Mesenchymal stem cell (in vitro differentiated cells and primary cell): ENCODE results near the gene ATP10A.

Source experiments
- DNase-seq: peaks from one replicate; pipeline ENCODE4 v3.0.0-alpha.2; 2013
- H2AFZ ChIP-seq: one replicate; pipeline ENCODE4 v1.6.1; 2013; ENCODE audit warnings: low read depth, mild to moderate bottlenecking, control low read depth, inconsistent platforms, low read length, moderate library complexity
- H2AK5ac ChIP-seq: 2 replicates; pipeline ENCODE4 v1.6.1; 2013; ENCODE audit warnings: low read length, moderate library complexity, mild to moderate bottlenecking, inconsistent platforms; ENCODE audit not compliant: severe bottlenecking
- H2BK120ac ChIP-seq: one replicate; pipeline ENCODE4 v1.6.1; 2013; ENCODE audit warnings: low read depth, mild to moderate bottlenecking, inconsistent platforms, low read length, moderate library complexity
- H2BK12ac ChIP-seq, 2 experiments: one replicate each; pipeline ENCODE4 v1.6.1; 2013; ENCODE audit warnings: inconsistent platforms in 2 of 2, low read length in 2 of 2, mild to moderate bottlenecking in 2 of 2, moderate library complexity in 2 of 2, control low read depth in 1 of 2
- H2BK15ac ChIP-seq: one replicate; pipeline ENCODE4 v1.6.1; 2013; ENCODE audit warnings: mild to moderate bottlenecking, low read depth, inconsistent platforms; ENCODE audit not compliant: poor library complexity, severe bottlenecking
- H2BK5ac ChIP-seq: 2 replicates; pipeline ENCODE4 v1.6.1; 2013; ENCODE audit warnings: low read depth, mild to moderate bottlenecking, low read length, control low read depth, inconsistent platforms; ENCODE audit not compliant: poor library complexity, severe bottlenecking
- H3K14ac ChIP-seq, 2 experiments: one replicate each; pipeline ENCODE4 v1.6.1; 2013; ENCODE audit warnings: inconsistent platforms in 2 of 2, low read length in 2 of 2, control low read depth in 1 of 2, mild to moderate bottlenecking in 1 of 2, moderate library complexity in 1 of 2
- H3K18ac ChIP-seq, 2 experiments: one replicate each; pipeline ENCODE4 v1.6.1; 2013; ENCODE audit warnings: inconsistent platforms in 2 of 2, low read length in 2 of 2, control low read depth in 1 of 2, low read depth in 1 of 2, mild to moderate bottlenecking in 1 of 2
- H3K23ac ChIP-seq, 2 experiments: one replicate each; pipeline ENCODE4 v1.6.1; 2013; ENCODE audit warnings: inconsistent platforms in 2 of 2, low read length in 2 of 2, mild to moderate bottlenecking in 2 of 2, moderate library complexity in 2 of 2, control low read depth in 1 of 2
- H3K27ac ChIP-seq: 2 replicates; pipeline ENCODE4 v1.5.1; 2013; ENCODE audit warnings: mild to moderate bottlenecking, moderate library complexity, low read length, control low read depth, inconsistent platforms; ENCODE audit not compliant: poor library complexity, severe bottlenecking
- H3K27me3 ChIP-seq, 2 experiments: 2 replicates each; pipeline versions ENCODE4 v1.6.1 to v1.7.0; 2013; ENCODE audit warnings: low read length in 2 of 2, mild to moderate bottlenecking in 2 of 2, moderate library complexity in 2 of 2, control low read depth in 1 of 2, inconsistent platforms in 1 of 2; ENCODE audit not compliant: control insufficient read depth in 1 of 2, insufficient read depth in 1 of 2
- H3K36me3 ChIP-seq, 2 experiments: 2 replicates each; pipeline versions ENCODE4 v1.6.1 to v1.7.0; 2013; ENCODE audit warnings: low read length in 2 of 2, control low read depth in 1 of 2, inconsistent platforms in 1 of 2, low read depth in 1 of 2, mild to moderate bottlenecking in 1 of 2; ENCODE audit not compliant: insufficient read depth in 2 of 2, control insufficient read depth in 1 of 2
- H3K4ac ChIP-seq, 2 experiments: one replicate each; pipeline ENCODE4 v1.6.1; 2013; ENCODE audit warnings: inconsistent platforms in 2 of 2, low read length in 2 of 2, mild to moderate bottlenecking in 2 of 2, moderate library complexity in 2 of 2, control low read depth in 1 of 2, low read depth in 1 of 2
- H3K4me1 ChIP-seq: 2 replicates; pipeline ENCODE4 v1.6.1; 2013; ENCODE audit warnings: low read depth, low read length, control low read depth; ENCODE audit not compliant: control insufficient read depth, insufficient read depth
- H3K4me2 ChIP-seq: 2 replicates; pipeline ENCODE4 v1.6.1; 2013; ENCODE audit warnings: low read length, mild to moderate bottlenecking, inconsistent platforms; ENCODE audit not compliant: poor library complexity, severe bottlenecking
- H3K4me3 ChIP-seq, 2 experiments: 2 replicates each; pipeline versions ENCODE4 v1.5.1 to v1.7.0; 2013; ENCODE audit warnings: low read length in 2 of 2, mild to moderate bottlenecking in 2 of 2, control low read depth in 1 of 2, low read depth in 1 of 2; ENCODE audit not compliant: insufficient read depth in 1 of 2
- H3K79me1 ChIP-seq: replicated peaks from 2 replicates; pipeline ENCODE4 v1.6.1; 2013; ENCODE audit warnings: mild to moderate bottlenecking, control low read depth, low read length, inconsistent platforms; ENCODE audit not compliant: poor library complexity, severe bottlenecking
- H3K9ac ChIP-seq: 2 replicates; pipeline ENCODE4 v1.7.0; 2013; ENCODE audit warnings: mild to moderate bottlenecking, low read length, moderate library complexity
- H3K9me3 ChIP-seq: 2 replicates; pipeline ENCODE4 v1.7.0; 2013; ENCODE audit warnings: mild to moderate bottlenecking, low read length; ENCODE audit not compliant: control insufficient read depth
- H4K8ac ChIP-seq: one replicate; pipeline ENCODE4 v1.6.1; 2013; ENCODE audit warnings: inconsistent platforms, mild to moderate bottlenecking, low read length, moderate library complexity
- H4K91ac ChIP-seq: one replicate; pipeline ENCODE4 v1.6.1; 2013; ENCODE audit warnings: mild to moderate bottlenecking, low read length, inconsistent platforms
- WGBS: methylation state at CpG from one replicate; pipeline ENCODE4 v1.1.7; 2013; ENCODE audit warnings: mixed read lengths; 5-methylcytosine and 5-hydroxymethylcytosine counted together

Gene ATP10A

GRCh38 chr15:25668236-25668795 lies 194.8 kb downstream of the ATP10A start:
- no peak overlapping the region for H2BK5ac ChIP-seq

GRCh38 chr15:25667829-25668228 lies 195.3 kb downstream of the ATP10A start:
- no peak overlapping the region for H3K23ac ChIP-seq
- 77% methylated on average over 10 of the region's 13 CpGs for WGBS
- H3K79me1 ChIP-seq, result no peaks in the 10 kb centered on the region
- no peak overlapping the region for H3K4me3 ChIP-seq
- no peak overlapping the region for H3K9ac ChIP-seq
- H3K27ac ChIP-seq, result no peak overlapping the region
- H2AFZ ChIP-seq, result no peak overlapping the region
- no peaks in the 10 kb centered on the region for H3K9me3 ChIP-seq
- no peak overlapping the region for H2BK120ac ChIP-seq
- H2BK5ac ChIP-seq, result no peak overlapping the region
- H3K4me1 ChIP-seq, result peaks cover 14% of the 10 kb centered on the region
- H3K18ac ChIP-seq, result no peak overlapping the region
- no peak overlapping the region for H2AK5ac ChIP-seq
- no peak overlapping the region for H3K14ac ChIP-seq
- no peaks in the 10 kb centered on the region for H3K27me3 ChIP-seq
- H2BK12ac ChIP-seq, result no peak overlapping the region
- no peak for DNase-seq
- no peak overlapping the region for H3K4me2 ChIP-seq
- H2BK15ac ChIP-seq, result no peak overlapping the region
- no peak overlapping the region for H4K91ac ChIP-seq
- no peak overlapping the region for H4K8ac ChIP-seq
- H3K36me3 ChIP-seq, result no peaks in the 10 kb centered on the region
- H3K4ac ChIP-seq, result no peak overlapping the region

More at GRCh38 chr15:25668236-25668795, 194.8 kb downstream of the ATP10A start:
- Histone ChIP-seq H4K8ac (no peak overlapping the region), H3K27me3 (no peaks in the 10 kb centered on the region), H3K14ac (no peak overlapping the region), H3K4me1 (peaks cover 14% of the 10 kb centered on the region), H2AK5ac (no peak overlapping the region), H3K4me3 (no peak overlapping the region), H4K91ac (no peak overlapping the region), H2BK12ac (no peak overlapping the region), H3K79me1 (no peaks in the 10 kb centered on the region), H2AFZ (no peak overlapping the region), H3K9ac (no peak overlapping the region), H2BK15ac (no peak overlapping the region), H3K36me3 (no peaks in the 10 kb centered on the region), H3K9me3 (no peaks in the 10 kb centered on the region), H3K4me2 (no peak overlapping the region), H2BK120ac (no peak overlapping the region), H3K23ac (no peak overlapping the region), H3K18ac (no peak overlapping the region), H3K27ac (no peak overlapping the region), H3K4ac (no peak overlapping the region)
- 80% methylated on average over 11 of the region's 11 CpGs for WGBS
- DNase-seq, result no peak

DNA sequence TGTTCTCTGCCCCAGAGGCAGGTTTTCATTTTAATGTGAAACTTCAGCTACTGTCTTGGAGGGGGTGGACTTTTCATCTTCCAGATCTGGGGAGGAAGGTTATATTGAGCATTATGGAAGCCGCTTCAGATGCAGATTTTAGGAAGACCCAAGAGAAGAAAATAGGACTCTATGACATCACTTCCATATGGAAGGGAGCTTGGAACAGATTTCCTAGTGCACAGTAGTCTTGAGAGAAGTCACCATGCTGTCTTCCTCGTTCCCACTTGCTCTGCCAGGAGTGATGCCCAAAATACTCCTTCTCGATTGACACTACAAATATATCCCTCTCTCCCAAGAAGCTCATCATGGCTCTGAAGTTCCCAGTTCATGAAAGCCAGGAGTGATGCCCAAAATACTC lies 197.2 kb downstream of the ATP10A start:
- Histone ChIP-seq H2AK5ac (no peak overlapping the region), H3K4me3 (no peak overlapping the region), H3K4me1 (peaks cover 11% of the 10 kb centered on the region), H2BK120ac (no peak overlapping the region), H3K36me3 (no peaks in the 10 kb centered on the region), H3K9me3 (no peaks in the 10 kb centered on the region), H3K23ac (no peak overlapping the region), H2BK12ac (no peak overlapping the region), H4K91ac (no peak overlapping the region), H3K18ac (no peak overlapping the region), H3K4me2 (no peak overlapping the region), H3K9ac (no peak overlapping the region), H3K14ac (no peak overlapping the region), H3K4ac (no peak overlapping the region), H3K27me3 (no peaks in the 10 kb centered on the region), H3K79me1 (no peaks in the 10 kb centered on the region), H4K8ac (no peak overlapping the region), H2BK15ac (no peak overlapping the region), H3K27ac (no peak overlapping the region), H2AFZ (no peak overlapping the region), H2BK5ac (no peak overlapping the region)
- DNase-seq, result no peak
- WGBS, result 85% methylated on average over 3 of the region's 3 CpGs

- no peak overlapping the region for H2AFZ ChIP-seq
- no peak overlapping the region for H3K4ac ChIP-seq
- H2AK5ac ChIP-seq, result no peak overlapping the region
- H3K18ac ChIP-seq, result no peak overlapping the region
- H3K36me3 ChIP-seq, result no peaks in the 10 kb centered on the region
- H2BK5ac ChIP-seq, result no peak overlapping the region
- H3K4me3 ChIP-seq, result no peak overlapping the region
- no peak overlapping the region for H3K4me2 ChIP-seq
- no peak overlapping the region for H2BK12ac ChIP-seq
- no peak overlapping the region for H2BK15ac ChIP-seq
- H3K9me3 ChIP-seq, result no peaks in the 10 kb centered on the region
- no peak overlapping the region for H4K8ac ChIP-seq
- H3K79me1 ChIP-seq, result no peaks in the 10 kb centered on the region
- no peak overlapping the region for H3K9ac ChIP-seq
- H4K91ac ChIP-seq, result no peak overlapping the region
- peaks cover 7% of the 10 kb centered on the region for H3K4me1 ChIP-seq
- 69% methylated on average over 5 of the region's 5 CpGs for WGBS
- H3K27ac ChIP-seq, result no peak overlapping the region
- no peaks in the 10 kb centered on the region for H3K27me3 ChIP-seq
- no peak for DNase-seq
- H3K23ac ChIP-seq, result no peak overlapping the region
- no peak overlapping the region for H2BK120ac ChIP-seq
- no peak overlapping the region for H3K14ac ChIP-seq
Observed at GRCh38 chr15:25664761-25665160, 198.4 kb downstream of the ATP10A start.
